HCEC 1CT (cell line): ENCODE results near the gene AQP5.
"Not testable (repeated sequence)": the region's sequence is repeated elsewhere in the genome, so short reads cannot be mapped to it uniquely, and the experiment has no call there.

Source experiments
- DNase-seq: peaks from one replicate; pipeline ENCODE4 v3.0.0-alpha.2; 2017

The AQP5 gene

DNA sequence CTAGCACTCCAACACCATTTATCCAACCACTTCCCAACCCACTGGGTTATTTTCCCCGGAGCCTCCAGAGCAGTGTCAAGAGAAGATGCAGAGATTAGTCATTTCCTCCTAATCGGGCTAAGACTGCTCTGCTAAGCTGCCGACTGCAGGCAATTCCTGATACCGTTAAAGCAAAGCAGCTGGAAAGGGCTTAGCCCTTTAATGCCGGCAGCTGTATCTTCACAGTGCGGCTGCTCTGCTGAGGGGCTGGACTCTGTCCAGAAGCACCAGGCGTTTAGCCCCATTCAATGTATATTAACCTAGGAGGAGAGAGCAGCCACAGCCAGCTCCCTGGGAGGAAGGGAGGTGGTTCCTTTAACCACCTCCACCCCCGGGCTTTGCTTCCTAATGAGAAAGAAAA lies 22.2 kb downstream of the AQP5 start:
- peak; percentile 91 for DNase-seq

DNA sequence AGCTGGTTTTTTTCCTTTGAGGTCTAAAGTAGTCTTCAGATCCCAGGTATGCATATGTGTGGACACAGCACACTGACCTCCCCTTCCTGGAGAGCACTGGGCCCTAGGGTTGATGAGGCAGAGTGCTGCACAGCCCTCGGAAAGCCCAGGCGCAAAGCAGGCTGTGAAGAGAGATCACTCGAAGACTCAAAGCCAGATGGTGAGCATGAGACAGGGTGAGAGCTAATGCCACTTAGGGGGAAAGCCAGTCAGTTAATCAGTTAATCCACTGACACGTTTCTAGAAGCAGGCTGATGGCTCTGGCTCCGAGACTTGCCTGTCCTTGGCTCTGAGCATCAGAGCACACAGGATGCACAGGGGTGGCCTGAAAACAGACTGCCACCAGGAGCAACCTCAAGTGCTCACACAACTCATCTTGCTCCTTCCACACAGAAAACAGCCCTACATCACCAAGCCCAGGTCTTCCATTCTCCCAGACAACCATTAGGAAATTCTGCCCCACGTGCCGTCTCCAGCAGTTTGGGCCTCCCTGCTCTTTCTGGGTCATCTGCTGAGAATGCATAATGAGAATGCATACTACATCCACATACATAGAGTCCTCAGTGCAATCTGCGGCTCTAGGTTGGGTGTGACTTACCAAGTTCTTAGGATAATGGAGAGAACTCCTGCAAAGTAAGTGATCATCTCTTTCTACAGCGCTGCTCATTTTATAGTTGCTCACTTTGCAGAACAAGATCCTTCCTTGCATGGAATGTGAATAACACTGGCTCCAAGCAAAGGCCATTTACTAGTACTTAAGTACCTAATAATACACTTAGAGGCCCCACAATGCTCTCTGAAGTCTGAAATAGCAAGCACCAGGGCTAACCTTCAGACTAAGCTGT lies 23.0 kb downstream of the AQP5 start:
- DNase-seq = no peak

DNA sequence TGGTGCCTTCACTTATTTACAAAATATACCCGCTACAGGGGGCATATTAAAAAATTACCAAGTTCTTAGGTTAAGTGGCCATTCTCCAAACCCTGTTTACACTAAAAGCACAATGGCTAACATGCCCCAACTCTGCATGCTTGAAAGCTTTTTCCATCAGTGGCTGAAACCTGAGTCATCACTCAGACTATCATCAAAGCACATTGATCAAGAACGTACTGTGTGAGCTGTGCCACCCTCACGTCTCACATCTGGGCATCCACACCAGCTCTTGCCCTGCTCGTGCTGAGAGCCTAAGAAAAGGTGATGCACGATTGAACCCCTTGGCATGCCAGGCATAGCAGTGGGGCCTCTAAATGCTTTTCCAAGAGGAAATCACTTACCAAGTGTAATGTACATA lies 24.3 kb downstream of the AQP5 start:
- DNase-seq = no peak

- DNase-seq = not testable (repeated sequence)
Measured at GRCh38 chr12:49986476-49986875, 24.8 kb downstream of the AQP5 start.

- DNase-seq = no peak
Measured at GRCh38 chr12:49987625-49988303, 26.1 kb downstream of the AQP5 start.

- not testable (repeated sequence) for DNase-seq
Measured at GRCh38 chr12:49989400-49989799, 27.7 kb downstream of the AQP5 start.

GRCh38 chr12:49990273-49990672 lies 28.6 kb downstream of the AQP5 start:
- peak; percentile 54 for DNase-seq

DNA sequence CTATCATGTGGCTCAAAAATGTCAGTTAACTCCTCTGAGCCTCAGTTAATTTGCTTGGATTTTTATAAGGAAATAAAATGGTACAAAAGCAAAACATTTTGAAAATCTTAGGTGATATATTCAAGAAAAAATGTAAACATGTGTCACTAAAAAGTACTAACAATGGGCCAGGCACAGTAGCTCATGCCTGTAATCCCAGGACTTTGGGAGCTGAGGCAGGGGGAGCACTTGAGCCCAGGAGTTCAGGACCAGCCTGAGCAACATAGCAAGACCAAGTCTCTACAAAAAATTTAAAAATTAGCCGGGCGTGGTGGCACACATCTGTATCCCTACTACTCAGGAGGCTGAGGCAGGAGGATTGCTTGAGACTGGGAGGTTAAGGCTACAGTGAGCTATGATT lies 36.8 kb downstream of the AQP5 start:
- no peak for DNase-seq

- no peak for DNase-seq
Measured at GRCh38 chr12:50003595-50003994, 41.9 kb downstream of the AQP5 start.

DNA sequence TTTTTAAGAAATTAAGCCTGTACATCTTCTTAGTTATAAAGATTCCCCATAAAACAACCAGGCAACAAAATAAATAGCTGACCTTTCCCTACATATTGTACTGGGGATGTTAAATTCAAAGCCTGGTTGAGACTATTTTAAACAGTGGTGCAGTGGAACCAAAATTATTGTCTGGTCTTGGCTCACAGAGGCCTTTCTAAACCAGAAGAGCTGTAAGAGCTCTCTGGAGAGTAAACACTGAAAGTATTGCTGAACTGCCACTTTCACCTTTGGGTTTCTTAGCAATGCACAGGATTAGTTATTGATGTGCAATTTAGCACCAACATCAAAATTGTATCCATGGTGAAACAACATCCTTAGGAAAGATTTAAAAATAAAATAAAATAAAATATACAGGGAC lies 43.0 kb downstream of the AQP5 start:
- DNase-seq = no peak

- DNase-seq = no peak
Measured at GRCh38 chr12:50005175-50005574, 43.5 kb downstream of the AQP5 start.

DNA sequence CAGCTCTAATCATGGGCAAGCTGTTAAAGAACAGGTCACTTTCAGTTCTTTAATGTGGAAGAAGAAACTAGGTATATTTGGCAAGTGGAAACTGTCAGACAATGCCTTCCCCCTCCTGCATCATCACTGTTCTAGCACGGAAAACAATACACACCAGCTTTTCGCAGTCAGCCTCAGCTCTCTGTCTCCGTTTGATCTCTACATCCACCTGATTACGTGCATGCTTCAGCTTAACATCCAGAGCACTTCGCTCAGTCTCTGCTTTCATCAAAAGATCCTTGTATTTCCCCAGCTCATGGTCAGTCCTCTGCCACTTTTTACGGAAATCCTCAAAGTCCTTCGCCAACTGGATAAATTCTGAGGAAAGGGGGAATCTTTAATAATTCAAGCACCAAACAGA lies 44.6 kb downstream of the AQP5 start:
- no peak for DNase-seq

DNA sequence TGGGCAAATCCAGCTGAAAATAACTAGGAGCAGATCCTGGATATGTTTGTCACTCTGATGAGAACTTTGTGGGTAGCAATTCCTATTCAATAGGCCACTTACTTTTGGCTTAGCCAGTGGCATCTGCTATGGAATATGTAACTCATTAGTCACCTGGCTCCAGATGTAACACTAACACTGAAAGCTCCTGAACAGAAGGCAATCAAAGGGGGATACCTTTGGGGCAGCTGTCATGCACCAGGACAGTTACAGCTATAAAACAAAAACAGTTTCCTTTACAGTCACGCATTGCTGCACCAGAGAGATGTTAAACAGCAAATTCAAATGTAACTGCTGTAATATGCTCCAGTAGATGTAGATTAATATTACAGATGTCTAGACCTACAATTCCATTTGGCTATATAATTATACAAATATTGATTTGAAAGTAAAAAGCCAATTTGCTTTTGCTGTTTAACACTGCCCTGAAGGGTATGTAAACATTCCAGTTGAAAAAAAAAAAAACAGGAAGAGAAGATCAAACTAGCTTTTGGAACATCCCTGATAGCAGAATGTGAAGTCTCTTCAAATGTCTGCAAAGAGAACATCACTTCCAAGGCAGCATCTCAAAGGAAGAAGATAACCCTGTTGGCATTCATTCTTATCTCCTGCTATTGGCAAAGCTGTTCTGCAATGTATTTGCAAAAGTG lies 45.2 kb downstream of the AQP5 start:
- peak; percentile 60 for DNase-seq

DNA sequence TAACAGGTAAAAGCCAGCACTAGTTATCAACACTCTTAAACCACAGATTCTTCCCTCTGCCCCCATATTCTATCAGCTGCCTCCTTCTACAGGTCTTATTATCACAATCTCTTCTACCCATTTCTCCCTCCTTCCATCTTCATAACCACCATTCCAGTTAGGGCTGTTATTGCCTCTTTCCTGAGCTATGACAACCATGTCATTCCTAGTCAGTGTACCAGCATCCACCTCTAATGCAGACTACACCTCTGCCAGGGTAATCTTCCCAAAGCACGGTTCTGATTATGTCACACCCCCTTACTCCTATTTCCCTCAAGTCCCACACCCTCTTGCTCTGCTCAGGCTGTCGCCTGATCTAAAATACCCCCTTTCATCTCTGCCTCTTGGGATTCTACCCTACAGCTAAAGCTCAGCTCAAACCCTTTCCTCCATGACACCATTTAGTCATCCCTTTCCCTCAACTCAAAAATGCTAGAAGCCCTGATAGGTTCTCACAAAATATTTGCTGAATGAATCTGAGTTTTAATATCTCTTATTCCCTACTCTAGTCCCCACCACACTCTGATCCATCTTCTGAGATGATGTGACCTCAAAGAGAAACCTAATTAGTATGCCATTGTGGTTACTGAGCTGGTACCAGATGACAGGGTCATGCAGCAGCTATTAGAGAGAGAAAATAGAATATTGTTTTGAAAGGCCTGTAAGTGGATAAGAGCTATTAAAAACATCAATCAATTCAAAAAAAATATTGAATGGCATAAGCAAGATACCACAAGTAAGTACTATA lies 51.9 kb downstream of the AQP5 start:
- no peak for DNase-seq

- no peak for DNase-seq
Measured at GRCh38 chr12:50014342-50014741, 52.7 kb downstream of the AQP5 start.
